Hematopoietic multipotent progenitor cell treated with erythropoietin and hydrocortisone succinate and interleukin-3 and kit ligand, for 4 days (in vitro differentiated cells): ENCODE data around the gene ABR.
A peak's percentile ranks its signal among the peaks of the same experiment; 100 is the strongest.
"Not testable (repeated sequence)": the region's sequence is repeated elsewhere in the genome, so short reads cannot be mapped to it uniquely, and the experiment has no call there.

Experiments used
- DNase-seq: peaks from one replicate; pipeline ENCODE4 v3.0.0-alpha.2; 2015

Gene ABR

DNA sequence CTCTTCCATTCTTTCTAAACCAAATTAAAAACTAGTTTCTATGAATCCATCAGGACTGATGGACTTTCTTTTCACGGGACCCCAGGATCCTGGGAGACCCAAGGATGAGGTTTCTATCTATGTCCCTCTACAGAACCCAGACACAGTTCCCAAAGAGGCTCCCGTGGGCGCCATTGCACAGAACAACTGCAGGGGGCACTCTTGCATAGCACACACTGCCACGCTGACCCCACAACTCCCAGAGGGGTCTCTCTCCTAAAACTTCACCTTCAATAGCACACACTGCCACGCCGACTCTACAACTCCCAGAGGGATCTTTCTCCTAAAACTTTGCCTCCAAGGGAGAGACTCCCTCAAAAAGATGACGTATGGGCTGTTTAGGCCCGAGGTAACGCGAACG, 9.0 kb downstream of the ABR start:
- DNase-seq: no peak

DNA sequence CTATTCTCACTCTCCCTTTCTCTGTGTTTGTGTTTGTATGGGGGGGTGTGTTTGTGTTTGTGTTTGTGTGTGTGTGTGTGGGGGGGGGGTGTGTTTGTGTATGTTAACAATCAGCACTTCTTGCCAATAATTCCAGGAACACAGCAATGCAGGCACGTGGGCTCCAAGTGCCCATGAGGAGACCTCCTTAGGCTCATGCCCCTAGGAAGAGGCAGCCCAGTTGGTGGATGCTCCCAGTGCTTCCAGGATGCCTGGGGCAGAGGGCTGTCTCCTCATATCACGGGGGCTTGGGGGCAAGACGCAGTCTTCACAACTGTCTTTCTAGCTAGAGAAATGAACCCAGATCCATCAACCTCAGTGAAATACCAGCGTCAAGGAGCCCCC, 9.9 kb downstream of the ABR start:
- DNase-seq: no peak

DNA sequence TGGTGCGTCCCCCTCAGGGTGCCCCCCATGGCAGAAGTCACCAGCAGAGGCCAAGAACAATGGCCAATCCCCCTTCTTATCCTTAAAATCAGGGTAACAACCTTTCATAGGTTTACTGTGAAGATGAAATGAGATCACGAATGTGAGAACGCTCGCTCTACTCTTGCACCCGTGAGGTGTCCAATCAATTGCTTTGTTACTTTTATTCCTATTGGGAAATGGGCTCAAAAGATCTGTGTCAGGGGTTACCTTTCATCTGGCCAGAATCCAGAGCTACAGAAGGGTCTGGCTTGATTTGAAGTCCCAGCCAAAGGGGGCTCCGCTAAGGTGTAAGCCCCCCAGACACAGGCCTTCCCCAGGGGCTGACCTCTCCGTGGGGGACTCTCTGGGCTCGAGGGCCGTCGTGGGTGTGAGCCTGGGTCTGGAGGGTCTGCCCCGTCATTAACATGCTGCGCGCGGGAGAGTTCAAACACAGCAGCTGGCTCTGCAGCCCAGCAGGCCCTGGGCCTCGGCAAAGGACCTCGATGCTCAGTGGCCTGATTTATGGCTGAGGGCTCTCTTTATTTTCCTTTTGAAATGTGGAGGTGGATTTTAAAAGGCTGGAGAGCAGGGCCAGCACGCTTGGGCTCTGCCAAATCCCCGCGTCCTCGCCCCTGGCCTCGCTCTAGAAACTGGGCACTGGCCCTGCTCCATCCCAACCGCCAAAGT, 10.4 kb downstream of the ABR start:
- DNase-seq: no peak

DNA sequence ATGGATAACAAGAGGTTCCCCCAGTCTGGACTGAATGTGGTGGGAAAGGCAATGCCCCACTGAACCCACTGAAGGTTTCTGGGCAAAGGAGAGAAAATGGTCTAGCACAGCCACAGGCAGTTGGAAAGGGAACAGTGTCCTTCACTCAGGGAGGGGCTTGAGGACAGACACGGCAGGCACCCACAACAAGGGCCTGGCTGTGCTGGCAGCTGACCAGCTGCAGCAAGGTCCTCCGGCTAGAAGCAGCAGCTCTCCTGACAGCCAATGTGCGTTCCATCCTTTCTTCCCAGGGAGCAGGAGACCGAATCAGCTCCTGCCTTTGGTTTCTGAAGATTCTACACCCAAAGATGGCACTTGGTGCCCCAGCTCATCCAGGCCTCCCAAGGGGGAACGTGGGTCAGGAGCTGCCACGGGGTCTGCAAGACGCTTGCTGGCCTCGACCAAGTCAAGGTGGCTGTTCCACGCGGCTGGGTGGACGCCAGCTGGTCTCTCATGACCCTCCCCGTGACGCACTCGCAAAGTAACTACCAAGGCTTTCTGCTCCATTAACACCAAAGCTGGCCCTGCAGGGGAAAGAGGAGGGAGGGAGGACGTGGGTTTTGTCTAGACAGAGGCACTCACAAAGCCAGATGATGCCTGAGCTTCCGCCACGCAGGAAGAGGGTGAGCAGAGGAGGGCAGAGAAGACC, 11.1 kb downstream of the ABR start:
- no peak for DNase-seq

DNA sequence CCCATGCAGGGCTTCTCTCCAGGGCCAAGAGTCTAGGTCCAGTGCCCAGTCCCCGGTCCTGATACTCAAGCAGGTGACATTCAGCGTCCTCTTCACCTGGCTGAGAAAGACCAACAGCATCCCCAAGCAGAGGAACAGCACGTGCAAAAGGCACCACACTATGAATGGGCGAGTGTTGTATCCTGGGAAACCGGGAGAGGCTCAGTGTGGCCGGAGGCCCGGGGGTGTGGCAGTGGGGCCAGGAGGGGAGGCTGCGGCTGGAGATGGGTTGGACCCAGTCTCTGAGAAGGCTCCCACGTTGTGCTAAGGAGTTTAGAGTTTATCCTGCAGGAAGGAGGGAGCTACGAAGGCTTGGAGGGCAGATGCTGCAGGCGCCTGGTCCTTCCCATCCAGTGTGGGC, 13.5 kb downstream of the ABR start:
- no peak for DNase-seq

DNA sequence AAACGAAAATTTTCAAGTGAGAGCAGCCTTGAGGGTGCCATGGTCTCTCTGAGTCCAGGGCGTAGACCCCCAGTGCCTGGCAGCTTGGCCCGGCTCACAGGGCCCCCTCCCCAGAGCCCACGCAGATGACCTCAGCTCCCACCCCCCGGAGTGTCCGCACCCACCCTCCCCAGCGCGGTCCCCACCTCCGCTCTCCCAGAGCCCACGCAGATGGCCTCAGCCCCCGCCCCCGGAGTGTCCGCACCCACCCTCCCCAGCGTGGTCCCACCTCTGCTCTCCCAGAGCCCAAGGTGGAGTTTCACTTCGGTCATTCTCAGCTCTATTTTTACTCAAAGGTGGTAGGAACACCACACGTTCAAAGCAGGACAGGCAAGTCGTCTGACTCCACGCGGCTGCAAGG, 13.9 kb downstream of the ABR start:
- DNase-seq: no peak

DNA sequence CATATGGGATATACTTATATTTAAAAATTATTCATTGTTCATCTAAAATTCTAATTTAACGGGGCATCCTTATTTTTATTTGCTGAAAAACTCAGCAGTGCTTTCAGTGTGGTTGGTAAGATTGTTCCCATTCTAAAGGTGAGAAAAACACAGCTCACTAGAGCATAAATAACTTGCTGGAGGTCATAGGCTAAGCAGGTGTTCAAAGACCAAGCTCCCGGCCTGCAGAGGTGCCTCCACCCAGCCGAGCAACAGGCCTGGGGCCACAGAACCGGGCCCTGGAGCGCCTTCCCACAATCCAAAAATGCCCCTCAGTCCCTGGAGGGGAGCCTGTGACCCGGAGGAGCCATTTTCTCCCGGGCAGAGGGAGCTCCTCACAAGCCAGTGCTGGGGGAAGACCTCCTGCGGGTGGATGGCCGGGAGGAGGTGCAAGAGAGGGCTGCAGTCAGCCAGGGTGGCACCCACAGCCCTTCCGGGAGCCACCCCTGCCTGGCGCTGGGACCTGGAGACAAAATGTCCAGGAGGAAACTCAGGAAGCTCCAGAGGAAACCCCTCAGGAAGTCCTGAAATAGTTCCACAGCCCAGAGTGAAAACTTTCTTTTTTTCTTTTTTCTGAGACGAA, 14.7 kb downstream of the ABR start:
- peak; percentile 40 for DNase-seq

DNA sequence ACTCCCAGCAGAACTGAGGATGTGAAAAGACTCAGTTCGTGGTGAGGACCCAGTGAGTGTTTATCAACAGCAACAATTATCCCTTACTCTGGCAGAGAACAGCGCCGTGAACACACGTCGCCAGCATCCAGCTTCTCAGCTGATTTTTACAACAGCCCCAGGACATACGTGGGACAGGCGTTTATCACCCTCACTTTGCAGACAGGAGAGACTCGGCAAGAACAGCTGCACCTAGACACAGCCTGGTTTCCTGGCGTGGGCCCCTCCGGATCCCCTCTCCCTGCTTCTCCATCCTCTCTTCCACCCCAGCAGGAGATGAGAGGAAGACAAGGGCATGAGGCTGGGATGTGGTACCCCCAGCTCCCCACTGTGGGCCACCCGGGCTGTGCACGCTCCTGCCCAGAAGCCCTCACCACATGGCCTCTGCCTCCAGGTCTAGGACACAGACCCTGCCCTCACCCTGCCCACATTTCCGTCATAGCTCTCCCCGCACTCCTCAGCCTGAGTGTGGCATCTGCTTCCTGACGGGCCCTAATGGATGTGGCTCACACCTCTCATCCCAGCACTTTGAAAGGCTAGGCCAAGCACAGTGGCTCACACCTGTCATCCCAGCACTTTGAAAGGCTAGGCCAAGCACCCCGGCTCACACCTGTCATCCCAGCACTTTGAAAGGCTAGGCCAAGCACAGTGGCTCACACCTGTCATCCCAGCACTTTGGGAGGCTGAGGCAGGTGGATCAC, 17.5 kb downstream of the ABR start:
- DNase-seq: no peak

DNA sequence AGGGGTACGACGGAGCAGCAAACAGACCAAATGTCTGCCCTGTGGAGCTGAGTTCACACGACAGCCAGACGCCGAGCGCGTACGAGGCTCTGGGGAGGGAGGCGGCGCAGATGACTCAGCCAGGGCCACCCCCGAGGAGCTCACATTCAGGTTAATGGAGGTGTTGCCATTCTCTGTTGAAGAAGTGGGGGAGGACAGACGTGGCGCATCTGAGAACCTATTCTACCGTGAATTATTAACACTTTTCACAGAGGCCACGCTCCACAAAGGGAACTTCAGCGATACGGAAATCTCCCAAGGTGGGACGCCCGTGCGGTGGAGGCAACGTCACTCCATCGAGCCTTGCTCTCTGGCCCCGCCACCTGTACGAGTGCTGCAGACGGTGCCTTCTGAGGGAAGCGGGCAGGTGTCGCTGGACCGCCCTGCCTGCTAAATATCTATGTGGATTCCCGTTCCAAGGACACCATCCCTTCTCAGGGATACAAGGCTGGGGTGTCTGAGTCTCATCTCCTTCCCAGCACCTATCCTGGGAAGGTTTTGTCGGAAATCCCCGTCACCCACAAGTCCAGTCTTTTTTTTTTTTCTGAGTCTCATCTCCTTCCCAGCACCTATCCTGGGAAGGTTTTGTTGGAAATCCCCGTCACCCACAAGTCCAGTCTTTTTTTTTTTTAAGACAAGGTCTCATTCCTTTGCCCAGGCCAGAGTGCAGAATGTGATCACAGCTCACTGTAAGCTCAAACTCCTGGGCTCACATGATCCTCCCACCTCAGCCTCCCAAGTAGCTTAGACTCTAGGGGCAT, 19.0 kb downstream of the ABR start:
- no peak for DNase-seq

DNA sequence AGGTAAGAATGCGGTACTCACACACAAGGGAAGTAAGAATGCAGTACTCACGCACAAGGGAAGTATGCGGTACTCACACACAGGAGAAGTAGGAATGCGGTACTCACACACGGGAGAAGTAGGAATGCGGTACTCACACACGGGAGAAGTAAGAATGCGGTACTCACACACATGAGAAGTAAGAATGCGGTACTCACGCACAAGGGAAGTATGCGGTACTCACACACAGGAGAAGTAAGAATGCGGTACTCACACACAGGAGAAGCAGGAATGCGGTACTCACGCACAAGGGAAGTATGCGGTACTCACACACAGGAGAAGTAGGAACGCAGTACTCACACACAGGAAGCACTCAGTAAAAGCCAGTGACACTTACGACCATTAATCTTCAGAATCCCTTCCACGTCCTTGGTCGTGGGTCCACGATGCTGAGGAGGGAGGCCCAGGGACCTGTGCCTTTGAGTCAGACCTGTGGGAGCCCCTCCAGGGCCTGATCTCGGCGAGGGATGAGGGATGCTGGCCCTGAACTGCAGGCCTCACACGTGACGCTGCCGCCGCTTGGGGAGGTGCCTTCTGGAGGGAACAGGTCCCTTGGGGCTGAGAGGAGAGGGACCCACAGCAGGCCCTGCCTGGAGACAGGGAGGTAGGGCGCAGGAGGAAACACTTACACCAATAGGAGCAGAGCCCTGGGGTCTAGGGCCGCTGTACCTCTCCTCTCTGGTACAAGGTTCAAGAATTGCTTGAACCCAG, 20.2 kb downstream of the ABR start:
- no peak for DNase-seq

DNA sequence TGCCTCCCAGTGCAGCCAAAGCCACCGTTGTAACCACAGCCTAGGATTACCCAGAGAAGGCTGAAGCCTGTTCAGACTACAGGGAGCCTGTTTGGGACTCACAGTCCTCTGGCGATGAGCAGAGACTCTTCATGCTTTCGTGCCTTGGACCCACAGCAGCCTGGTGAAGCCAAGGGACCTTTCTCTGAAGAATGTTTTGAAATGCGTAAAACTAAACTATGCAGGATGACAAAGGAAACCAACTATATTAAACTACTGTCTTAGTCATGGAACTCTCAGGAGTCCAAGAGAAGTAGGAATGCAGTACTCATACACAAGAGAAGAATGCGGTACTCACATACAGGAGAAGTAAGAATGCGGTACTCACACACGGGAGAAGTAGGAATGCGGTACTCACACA, 20.9 kb downstream of the ABR start:
- no peak for DNase-seq

DNA sequence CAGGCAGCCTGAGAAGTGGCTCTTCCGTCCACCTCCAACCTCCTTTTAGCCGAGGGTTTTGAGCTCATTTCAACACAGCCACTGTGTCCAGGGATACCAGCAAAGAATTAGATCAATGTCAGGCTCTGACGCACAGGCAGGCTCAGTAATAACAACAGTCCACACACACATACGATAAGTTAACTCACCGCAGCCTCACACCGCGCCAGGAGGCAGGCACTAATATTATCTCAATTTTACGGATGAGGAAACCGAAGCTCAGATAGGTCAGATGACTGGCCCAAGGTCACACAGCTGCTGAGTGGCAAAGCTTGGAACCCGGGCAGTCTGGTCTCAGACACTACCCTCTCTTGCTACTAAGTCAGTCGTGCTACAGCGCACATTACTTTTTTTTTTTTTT, 22.9 kb downstream of the ABR start:
- no peak for DNase-seq

DNA sequence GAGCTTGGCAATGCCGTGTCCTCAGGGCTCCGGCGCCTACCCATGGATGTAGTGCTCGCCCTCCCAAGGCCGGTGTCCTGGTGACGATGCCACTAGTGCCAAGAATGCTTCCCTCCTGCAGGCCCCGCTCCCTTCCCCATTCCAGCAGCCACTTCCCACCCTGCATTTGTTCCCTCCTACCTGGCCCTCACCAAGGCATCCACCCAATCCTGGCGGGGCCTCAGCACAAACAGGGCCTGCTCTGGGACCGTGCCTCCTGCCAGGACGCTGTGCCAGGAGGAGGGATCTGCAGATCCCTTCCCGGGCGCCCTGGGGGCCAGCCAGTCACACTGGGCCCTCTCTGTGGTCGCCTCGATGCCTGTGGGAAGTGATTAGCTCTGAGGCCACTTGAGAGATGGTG, 25.1 kb downstream of the ABR start:
- no peak for DNase-seq

DNA sequence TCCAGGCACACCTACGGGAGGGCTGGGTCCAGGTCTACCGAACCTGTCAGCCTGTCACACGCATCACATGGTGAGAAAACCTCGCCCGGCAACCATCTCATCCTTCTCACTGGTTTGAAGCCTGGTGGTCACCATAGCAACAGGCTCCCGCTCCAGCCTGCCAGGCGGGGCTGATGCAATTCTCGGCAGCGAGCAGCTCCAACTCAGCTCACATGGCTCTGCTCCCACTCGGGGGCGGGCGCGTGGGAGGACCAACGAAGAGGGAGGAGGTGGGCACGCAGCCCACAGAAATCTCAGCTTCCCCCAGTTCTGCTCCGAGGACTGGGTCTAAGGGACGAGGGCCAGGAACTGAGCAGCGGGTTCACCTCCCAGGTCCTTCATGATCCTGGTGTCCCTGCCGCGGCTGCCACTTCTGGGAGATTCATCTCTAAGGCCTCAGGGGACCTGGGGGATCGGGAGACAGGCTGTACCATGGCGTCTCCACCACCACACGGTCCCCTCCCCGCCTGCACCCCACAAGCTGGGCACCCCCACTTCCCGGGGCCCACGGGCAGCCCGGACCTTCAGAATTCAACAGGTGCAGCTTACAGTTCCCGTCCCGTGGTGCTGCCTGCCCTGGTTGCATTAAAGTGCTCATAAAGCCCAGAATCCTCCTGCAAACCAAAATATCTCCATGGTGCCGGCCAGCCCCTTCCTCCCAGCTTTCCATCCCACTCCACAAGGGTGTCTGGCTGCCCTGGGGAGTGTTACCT, 25.8 kb downstream of the ABR start:
- DNase-seq: peak; percentile 52

DNA sequence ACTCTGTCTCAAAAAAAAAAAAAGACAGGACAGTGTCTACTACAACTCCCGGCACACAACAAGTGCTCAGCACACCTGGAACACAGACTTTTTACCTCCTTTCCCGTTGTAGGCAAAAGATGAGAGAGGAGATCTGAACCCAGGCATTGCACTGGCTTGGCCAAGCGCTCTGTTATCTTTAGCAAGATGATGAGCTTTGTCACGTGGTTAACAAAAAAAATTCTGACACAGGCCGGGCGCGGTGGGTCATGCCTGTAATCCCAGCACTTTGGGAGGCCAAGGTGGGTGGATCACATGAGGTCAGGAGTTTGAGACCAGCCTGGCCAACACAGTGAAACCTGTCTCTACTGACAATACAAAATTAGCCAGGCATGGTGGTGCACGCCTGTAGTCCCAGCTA, 27.2 kb downstream of the ABR start:
- not testable (repeated sequence) for DNase-seq

DNA sequence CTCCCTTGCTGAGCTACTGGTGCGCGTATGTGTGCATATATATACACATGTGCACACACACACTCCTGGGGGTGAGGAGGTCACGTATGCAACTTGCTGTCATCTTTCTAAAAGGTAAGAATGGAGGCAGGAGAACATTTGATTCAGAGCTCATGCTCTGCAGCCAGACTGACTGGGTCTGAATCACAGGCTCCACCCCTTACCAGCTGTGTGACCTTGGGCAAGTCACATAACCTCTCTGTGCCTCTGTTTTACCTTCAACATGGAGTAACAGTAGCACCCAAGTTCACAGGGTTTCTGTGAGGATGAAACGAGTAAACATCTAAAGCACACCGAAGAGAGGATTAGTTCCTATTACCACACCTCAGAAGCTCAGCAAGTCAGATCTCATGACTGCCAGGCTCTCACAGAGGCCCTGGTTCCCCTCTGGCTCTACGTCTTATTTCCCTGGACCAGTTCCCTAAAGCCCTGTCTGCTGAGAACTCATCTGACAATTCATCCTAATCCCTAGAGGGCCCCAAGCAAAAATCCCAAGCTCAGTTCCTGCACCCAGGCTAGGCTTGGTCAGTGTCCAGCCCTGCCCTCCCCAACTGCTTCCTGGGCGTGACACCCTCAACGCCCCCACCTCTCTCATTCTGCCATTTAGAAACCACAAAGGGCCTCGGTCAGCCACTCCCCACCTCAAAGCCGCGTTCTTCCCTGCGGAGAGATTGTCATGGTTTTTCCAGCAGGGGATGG, 28.7 kb downstream of the ABR start:
- no peak for DNase-seq

DNA sequence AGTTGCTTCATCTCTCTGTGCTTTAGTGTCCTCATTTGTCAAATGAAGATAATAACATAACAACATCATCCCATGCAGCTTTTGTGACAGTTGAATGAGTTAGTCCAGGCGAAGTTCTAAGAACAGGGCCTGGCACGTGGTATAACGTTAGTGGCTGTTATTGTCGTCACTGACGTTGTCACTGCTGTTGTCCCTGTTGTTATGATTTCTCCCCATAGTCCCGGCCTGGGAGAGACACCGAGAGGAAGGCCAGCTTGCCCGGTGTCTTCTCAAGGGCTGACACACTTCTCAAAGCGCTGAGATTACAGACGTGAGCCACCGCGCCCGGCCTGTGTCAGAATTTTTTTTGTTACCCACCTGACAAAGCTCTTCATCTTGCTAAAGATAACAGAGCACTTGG, 29.9 kb downstream of the ABR start:
- no peak for DNase-seq

DNA sequence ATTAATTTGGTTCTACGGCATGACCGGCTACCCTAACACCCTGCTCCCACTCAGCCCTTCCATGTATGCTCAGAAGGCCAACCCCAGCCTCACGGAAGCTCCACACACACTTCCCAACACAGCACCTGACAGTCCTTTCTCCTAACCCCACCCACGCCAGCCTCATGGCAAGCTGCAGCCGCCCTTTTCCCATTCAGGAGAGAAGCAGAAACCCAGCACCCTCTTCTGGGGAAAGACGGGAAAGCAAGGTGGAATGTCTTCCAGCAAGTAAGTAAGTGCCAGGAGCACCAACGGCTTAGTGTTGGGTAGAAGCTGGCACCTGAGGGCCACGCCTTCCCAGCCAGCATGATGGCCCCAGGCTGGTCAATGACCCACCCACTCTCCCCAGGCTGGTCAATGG, 32.1 kb downstream of the ABR start:
- DNase-seq: peak; percentile 27

DNA sequence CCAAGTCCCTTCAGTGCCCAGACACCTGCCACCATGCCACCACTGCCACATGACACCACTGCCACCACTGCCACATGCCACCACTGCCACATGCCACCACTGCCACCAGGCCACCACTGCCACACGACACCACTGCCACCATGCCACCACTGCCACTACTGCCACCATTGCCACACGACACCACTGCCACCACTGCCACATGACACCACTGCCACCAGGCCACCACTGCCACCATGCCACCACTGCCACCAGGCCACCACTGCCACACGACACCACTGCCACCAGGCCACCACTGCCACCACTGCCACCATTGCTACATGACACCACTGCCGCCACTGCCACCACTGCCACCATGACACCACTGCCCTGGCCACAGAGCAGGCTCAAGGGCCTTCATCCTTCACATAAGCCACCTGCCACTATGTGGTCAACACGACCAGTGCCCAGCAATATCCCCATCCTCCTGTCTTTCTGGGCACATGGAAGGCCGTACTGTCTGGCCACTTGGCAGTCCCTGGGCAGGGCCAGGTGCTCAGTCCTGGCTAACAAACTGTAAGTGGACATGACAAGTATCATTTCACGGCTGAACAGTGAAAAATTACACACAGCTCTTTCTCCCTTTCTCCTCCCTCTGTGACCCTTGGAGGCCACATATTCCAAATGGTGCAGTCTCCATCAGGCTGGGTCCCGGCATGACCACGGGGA, 33.1 kb downstream of the ABR start:
- DNase-seq: no peak
